GM20431 (cell line): ENCODE data around the gene ADISSP.

Source experiments
- in situ Hi-C: fragments of 300-500 bp; cut with MseI, MboI; formaldehyde crosslinking; loops from one replicate; pipeline ENCODE4 v1.15.0; 2020; ENCODE audit warnings: low sequenced_read_pairs; ENCODE audit not compliant: unreplicated experiment

ADISSP gene

GRCh38 chr20:3757268-3757667 lies 10.3 kb downstream of the ADISSP start:
- in situ Hi-C loops = no loop called here

- in situ Hi-C loops = no loop called here
Observed at GRCh38 chr20:3755814-3756480, 11.6 kb downstream of the ADISSP start.

- in situ Hi-C loops = no loop called here
Observed at GRCh38 chr20:3755269-3755668, 12.3 kb downstream of the ADISSP start.

GRCh38 chr20:3754276-3754630 lies 13.3 kb downstream of the ADISSP start:
- in situ Hi-C loops = no loop called here

GRCh38 chr20:3753501-3754275 lies 13.9 kb downstream of the ADISSP start:
- in situ Hi-C loops = no loop called here

- in situ Hi-C loops = no loop called here
Observed at GRCh38 chr20:3753098-3753497, 14.5 kb downstream of the ADISSP start.

- in situ Hi-C loops = no loop called here
Observed at GRCh38 chr20:3752386-3752759, 15.2 kb downstream of the ADISSP start.

- in situ Hi-C loops = no loop called here
Observed at GRCh38 chr20:3751675-3752385, 15.7 kb downstream of the ADISSP start.

GRCh38 chr20:3751305-3751674 lies 16.3 kb downstream of the ADISSP start:
- in situ Hi-C loops = no loop called here

- in situ Hi-C loops = no loop called here
Observed at GRCh38 chr20:3749689-3750531, 17.6 kb downstream of the ADISSP start.

- in situ Hi-C loops = no loop called here
Observed at GRCh38 chr20:3749087-3749688, 18.4 kb downstream of the ADISSP start.

GRCh38 chr20:3748073-3748472 lies 19.5 kb downstream of the ADISSP start:
- in situ Hi-C loops = no loop called here

GRCh38 chr20:3747471-3747870 lies 20.1 kb downstream of the ADISSP start:
- in situ Hi-C loops = no loop called here

GRCh38 chr20:3745686-3746173 lies 21.8 kb downstream of the ADISSP start:
- in situ Hi-C loops = no loop called here

GRCh38 chr20:3744806-3745685 lies 22.5 kb downstream of the ADISSP start:
- in situ Hi-C loops = no loop called here

GRCh38 chr20:3744037-3744436 lies 23.5 kb downstream of the ADISSP start:
- in situ Hi-C loops = no loop called here

- in situ Hi-C loops = no loop called here
Observed at GRCh38 chr20:3743251-3743650, 24.3 kb downstream of the ADISSP start.

- in situ Hi-C loops = no loop called here
Observed at GRCh38 chr20:3741836-3742458, 25.6 kb downstream of the ADISSP start.
